Fibroblast of upper back skin (primary cell): ENCODE results near the gene PURA.

Experiments used
- DNase-seq: peaks from one replicate; pipeline ENCODE4 v3.0.0-alpha.2; 2013

Gene PURA

DNA sequence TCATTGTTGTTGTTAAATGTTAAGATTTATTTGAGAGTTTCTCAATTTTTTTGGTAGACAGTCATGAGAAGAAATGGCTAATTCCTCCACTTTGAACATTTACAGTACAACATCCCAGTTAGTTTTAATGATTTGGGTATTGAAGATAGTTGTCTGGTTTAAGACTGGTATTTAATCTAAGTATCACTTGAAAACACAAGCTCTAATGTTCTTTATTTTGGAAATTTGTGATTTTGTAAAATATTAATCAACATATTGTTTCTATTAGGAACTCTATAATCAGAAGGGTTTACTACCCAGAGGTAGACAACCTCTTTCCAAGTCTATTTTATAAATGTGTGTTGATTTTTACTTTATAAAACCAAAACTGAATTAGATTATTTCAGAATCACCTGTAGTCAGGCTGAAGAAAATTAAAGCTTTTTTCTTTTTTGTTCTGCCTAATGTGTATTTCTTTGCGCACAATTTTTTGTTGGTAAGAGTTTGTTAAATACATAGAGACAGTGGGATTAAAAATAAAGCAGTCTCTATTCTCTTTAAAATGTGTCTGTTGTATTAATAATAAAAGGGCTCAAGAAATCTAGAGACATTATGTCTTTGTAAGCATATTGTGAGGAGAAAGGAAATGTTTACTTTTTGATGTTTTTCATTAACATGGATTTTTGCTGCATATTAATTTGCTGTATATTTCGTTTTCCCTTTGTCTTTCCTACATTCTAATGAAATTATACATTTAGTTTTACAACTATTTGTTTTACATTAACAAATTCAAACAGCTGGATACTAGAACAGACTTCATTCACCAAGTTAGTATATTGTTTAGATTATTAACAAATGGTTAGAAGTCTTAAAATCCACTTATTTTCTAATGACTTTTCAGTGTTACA lies 3.9 kb upstream of the PURA start:
- no peak for DNase-seq

DNA sequence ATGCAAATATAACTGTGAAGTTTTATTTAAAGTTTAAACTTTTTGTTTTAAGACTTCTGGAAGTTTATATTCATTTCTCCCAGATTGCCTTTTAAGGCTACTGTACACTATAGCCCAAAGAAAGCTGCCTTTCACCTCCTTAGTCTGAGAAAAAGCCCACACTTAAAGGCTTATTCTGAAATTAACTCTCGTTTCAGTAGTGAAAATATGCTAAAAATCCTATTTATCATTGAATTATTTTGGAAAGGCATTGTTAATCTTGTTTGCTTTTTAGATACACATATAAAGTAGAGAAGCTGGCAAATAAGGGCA lies 3.3 kb upstream of the PURA start:
- DNase-seq, result no peak

DNA sequence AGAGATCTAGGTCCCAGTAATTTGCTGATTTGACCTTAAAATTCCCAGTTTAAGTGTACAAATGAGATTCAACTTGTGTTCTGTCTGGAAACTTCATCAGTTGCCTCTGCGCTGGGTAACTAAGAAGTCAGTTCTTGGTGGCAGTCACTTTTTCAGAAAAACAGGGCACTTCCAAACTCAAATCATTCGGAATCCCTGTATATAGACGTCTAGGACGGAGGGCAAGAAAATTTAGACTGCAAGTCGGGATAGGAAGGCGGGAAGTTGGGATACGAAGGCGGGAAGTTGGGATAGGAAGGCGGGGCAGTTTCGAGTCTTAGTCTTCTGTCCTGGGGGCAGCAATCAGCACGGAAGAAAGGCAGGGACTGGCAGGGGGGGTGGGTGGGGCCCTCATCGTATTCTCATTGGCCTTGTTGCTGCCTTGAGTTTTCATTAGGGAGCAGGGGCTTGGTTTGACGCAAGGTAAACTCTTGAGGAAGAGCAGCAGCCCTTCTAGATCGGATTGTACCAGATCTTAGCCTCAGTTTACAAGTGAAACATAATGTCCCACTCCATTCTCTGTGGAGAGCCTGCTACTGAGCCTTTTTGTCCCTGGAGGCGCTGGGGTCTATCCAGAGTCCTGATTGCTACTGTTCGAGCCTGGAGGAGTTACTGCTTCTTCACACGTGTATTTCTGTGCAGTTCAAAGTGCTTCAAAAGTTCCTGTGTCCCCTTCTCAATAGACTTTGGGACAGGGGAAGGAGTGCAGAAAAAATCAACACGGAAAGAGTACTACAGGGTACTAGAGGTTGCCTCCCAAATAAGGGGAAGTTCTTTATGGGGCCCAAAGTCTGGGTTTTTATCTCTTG lies 2.7 kb upstream of the PURA start:
- no peak for DNase-seq

DNA sequence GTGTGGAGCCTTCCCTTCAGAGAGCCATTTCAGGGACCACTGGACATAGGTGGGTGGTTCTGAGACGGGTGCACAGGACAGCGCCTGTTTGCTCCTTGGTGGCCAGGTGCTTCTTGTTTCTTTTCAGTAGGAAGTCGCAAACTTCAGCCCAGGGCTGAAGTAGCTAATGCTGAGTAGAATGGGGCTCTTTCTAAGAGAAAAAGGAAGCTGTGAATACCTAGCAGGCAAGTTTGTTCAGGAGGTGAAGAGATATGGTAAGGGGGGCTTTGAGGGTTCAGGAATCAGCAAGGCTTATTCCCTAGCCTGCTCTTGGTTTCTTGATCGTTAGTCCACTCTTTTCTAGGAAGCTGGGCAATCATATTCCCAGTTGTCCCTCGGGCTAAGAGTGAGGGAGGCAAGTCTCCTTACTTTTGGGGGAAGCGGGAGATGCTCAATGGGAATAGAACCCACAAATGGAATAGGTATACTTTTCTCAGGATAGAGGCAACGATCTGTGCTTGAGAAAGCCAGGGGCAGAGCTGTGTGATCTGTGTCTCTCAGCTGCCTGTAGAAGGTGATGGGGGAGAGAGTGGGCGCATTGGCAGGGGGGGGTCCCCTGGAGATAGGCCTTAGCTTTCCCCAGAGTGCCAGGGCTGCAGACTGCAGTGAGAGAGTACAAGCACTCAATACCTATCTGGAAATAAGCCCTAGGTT lies 1.9 kb upstream of the PURA start:
- no peak for DNase-seq

DNA sequence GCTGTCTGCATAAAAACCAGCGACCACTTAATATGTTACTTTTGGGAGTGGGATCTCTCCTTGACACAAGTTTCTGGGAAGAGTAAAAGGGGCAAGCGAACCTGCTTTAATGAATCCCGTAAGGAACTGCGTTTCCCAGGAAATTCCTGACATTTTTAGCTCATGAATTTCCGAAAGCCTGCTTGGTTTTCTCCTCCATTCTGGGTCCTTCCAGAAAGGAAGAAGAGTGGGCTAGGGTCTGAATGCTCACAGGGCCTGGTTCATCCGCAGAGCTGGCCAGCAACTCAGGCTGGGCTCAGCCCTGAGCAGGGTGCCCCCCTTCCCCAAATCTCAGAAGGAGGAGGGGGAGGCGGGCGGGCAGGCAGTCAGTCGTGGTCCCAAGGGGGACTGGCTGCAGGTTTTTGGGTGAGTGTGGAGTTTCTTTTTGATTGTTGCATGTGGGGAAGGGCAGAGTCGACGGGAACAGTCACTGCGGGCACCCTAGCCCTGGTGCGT lies 1.2 kb upstream of the PURA start:
- DNase-seq, result peak; percentile 68

DNA sequence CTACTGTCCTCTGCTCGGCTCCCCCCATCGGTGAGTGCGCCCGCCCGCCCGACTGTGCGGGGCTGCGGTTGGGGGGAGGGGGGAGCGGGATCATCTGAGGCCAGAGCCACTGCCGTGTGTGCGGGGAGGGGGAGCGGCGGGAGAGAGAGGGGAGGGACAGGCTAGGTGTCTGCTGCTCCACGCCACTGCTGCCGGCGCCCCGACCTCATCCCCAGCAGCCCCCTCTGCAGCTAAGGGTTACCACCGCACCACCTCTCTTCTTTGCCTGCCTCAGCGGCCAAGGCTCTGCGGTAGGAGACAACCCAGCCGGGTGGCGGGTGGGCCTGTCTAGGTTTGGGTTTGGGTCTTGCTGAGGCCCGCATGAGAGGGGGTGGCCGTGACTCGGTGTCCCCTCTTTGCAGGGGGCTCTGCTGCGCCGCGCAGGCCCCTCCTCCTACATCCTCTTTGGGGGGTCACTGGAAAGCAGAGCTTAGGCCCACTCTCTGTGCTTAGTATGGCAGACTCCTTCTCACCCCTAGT lies 670 bp upstream of the PURA start:
- DNase-seq, result no peak

DNA sequence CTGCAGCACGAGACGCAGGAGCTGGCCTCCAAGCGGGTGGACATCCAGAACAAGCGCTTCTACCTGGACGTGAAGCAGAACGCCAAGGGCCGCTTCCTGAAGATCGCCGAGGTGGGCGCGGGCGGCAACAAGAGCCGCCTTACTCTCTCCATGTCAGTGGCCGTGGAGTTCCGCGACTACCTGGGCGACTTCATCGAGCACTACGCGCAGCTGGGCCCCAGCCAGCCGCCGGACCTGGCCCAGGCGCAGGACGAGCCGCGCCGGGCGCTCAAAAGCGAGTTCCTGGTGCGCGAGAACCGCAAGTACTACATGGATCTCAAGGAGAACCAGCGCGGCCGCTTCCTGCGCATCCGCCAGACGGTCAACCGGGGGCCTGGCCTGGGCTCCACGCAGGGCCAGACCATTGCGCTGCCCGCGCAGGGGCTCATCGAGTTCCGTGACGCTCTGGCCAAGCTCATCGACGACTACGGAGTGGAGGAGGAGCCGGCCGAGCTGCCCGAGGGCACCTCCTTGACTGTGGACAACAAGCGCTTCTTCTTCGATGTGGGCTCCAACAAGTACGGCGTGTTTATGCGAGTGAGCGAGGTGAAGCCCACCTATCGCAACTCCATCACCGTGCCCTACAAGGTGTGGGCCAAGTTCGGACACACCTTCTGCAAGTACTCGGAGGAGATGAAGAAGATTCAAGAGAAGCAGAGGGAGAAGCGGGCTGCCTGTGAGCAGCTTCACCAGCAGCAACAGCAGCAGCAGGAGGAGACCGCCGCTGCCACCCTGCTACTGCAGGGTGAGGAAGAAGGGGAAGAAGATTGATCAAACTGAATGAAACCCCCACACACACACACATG lies 654 bp downstream of the PURA start:
- peak; percentile 22 for DNase-seq

DNA sequence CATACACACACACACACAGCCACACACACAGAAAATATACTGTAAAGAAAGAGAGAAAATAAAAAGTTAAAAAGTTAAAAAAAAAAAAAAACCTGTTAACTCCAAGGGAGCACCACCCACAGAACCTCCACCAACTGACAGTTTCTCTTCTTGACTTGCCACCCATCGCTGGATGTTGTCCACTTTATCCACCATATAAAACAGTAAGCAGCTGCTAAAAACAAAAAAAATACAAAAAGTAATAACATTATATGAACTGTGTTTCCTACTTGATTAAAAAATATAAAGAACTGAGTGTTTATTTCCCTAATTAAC lies 1.2 kb downstream of the PURA start:
- no peak for DNase-seq

DNA sequence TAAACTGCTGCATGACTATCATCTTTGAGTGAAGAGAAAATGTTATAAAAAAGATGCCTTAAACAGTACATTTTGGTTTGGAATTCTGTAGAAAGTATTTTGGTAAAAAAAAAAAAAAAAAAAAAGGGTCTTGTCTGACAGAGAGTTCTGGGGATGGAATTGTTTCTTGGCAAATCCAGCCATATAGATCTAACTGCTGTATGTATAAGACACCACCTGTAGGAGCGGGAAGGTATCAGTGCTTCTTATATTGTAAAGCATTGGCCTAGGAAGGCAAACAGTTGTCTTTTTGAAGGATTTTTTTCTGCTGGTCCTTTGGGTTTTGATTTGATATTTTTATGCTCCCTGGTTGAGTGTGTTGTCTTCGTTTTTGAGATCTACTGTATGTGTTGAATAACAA lies 2.8 kb downstream of the PURA start:
- DNase-seq, result no peak

DNA sequence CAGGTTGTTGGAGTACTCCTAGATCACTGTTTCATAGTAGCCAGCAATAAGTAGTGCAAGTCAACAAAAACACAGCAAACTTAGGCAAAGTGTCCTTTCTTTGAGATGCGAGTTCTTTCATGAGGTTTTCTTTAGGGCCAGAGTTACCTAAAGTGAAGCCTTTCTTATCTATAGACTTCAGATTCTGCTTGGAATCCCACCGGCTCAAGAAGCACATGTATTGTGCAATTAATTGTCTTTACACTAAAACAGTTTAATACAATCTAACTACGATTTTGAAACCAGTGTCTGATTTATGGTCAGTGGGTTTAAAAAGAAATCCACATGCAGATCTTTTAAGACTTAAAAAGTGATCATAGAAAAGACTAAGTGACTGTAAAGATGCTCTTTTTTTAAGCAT lies 3.6 kb downstream of the PURA start:
- DNase-seq, result no peak

DNA sequence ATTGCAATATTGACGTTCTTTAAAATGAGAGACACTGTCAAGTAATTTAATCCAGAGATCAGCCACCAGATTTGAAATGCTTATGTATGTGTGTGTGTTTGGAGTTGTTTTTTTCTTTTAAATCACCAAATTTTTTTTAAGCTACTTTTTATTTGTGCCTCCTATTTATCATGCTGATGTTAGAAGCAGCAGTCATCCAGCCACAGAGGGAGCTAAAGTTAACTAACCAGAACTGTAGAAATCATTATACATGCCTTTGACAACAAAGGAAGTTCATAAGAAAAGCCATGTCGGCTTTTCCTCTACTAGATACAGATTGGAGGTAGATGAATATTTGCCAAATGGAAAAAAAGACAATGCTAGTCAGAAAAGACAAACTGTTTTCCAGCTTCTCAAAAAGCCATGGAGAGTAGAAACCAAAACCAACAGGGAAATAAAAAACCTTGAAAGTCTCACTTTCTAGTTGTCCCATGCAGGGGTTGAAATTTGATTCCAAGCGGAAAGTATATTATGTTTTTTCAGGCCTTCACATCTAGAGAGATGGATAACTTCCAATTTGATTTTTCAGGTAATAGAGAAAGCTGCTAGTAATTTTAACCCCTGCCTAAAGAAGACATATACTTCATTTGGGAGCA lies 4.5 kb downstream of the PURA start:
- DNase-seq, result no peak

DNA sequence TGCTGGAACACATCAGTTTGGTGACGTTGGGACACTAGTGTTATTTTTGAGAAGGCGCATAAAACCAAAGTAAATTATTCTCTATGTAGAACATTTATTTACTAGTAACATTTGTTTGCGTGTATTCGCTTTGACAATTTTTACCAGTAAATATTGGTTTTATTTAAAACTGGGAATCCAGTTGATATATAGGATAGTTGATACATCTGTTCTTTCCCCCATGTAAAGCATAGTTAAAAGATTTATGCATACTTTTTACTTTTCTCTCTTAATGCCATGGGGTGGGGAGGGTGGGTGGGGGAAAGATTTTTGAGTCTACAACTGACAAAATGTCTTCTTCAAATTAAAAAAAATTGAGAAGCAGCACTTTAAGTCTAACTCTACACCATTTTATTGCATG lies 11.7 kb downstream of the PURA start, which contains the start of gene IGIP:
Gene IGIP (plus strand): TSS at position 301 of the 400 bp plus-strand sequence. CDS start 2,540 bp downstream, outside the sequence.
- no peak for DNase-seq

DNA sequence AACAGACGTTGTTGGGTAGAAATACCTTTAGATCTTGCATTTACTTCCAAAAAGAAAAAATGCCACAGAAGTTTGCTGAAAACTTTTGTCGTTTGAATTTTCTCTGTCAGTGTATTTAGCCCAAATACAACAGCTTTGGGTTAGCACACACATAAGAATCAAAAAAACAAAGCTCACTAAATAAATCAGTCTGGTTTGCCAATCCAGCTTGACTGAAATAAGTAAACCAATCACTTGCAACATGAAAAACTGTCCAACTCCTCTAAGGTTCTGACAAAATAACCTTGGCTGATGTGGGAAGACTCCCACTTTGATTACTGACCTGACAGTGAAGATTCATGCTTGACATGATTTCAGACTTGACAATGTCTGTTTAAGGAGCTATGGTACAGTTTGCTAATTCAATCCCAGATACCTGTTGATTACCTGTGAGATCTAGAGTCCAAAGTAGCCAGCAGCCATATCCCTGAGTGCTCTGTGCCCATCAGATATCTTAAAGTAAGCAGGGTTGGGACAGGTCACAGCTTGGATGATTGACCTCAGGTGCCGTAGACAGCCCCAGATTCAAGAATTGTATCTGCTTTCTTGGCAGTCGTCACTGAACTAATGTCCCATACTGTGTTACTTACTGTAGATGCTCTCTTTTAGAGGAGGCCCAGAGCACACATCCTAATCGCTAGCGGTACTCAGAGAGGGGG lies 12.6 kb downstream of the PURA start:
- DNase-seq, result no peak

DNA sequence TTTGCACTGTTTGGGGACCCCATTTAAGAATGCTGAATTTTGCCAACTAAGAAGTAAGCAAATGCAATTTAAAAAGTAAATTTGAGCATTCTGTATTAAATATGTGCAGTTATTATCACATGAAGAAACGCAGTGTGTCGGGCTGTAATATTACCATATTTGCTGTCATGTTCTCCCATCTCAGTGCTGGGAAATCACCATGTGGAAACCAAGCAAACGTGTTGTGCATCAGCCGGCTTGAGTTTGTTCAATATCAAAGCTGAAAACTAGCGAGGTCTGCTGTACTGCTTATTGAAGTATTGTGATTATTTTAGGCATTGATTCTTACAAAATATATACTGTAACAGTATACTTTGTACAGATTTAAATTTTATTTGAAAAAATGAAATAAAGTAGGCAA lies 14.5 kb downstream of the PURA start:
- DNase-seq, result no peak

DNA sequence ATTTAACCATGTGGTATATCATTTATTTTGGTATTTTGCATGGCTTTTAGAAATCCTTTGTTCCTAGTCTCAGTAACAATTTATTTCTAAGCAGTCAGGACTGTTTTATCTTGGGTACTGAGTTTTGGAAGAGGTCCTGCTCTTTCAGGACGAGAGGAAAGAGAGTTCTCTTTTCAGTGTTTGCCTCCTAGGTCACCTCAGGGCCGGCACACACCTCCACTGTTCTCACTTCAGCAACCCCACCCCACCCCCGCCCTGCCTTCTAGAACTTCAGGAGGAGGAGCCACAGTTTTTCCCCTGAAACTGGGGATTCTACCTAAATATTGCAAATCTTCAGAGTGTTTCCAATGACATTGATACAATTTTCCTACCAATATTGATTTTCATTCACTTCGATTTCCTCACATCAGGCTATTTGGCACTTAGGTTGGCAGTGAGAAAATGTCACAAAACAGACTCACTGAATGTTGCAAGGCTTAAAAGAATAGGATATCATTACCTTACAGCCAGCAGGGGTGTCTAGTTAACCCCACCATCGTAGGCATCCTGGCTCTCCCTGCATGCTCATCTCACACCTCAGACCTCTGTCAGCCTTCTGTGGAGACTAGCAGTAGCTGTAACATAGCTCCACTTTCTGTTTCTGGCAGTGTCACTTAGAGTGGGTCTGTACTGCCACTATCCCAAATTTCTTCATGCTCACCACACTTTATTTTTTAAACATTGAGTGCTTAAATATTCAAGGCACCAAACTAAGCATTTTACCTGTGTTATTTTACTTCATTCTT lies 17.2 kb downstream of the PURA start:
- DNase-seq, result no peak

DNA sequence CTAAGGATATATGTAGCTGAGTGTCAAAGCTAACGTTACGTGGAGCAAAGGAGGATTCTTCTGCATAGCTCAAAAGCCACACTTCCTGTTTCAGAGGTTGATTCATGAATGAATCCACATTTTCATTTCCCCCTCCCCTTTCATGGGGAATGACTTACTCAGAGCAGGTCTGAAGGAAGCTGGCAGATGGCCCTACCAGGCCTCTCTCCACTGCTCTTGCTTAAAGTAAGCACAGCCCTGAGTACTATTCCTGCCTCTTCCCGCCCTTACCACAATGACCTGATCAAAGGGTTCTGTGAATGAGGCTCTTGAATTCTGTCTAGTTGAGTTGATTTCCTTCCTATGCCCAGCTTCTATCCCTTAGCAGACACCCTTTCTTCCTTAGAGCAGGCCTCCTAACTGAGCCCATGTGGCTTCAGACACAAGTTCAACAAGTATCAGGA lies 18.1 kb downstream of the PURA start:
- peak; percentile 97 for DNase-seq

DNA sequence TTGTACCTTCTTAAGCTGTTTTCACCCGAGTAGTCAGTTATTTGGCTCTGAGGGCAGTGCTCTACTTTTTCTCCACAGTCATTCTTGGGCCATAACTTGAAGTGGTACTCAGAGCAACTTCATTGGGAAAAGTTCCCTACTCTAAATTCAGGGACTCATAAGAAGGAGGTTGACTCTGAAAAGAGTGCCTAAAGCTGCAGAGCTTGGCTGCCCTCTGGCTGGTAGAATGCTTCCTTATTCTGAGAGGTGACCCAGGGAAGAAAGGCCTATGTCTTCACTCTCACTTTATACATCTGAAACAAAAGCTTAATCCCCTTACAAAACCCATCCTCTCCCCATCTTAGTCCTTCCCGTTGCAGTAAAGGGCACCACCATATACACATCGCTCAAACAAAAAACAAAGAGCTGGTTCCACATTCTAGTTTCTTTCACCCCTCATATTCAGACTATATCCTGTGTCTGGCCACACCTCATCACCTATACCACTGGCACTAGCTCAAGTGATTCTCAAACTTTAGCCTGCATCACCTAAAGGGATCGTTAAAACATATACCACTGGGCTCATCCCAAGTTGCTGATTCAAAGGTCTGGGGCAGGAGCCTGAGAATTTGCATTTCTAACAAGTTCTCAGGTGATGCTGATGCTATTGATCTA lies 19.7 kb downstream of the PURA start:
- no peak for DNase-seq

DNA sequence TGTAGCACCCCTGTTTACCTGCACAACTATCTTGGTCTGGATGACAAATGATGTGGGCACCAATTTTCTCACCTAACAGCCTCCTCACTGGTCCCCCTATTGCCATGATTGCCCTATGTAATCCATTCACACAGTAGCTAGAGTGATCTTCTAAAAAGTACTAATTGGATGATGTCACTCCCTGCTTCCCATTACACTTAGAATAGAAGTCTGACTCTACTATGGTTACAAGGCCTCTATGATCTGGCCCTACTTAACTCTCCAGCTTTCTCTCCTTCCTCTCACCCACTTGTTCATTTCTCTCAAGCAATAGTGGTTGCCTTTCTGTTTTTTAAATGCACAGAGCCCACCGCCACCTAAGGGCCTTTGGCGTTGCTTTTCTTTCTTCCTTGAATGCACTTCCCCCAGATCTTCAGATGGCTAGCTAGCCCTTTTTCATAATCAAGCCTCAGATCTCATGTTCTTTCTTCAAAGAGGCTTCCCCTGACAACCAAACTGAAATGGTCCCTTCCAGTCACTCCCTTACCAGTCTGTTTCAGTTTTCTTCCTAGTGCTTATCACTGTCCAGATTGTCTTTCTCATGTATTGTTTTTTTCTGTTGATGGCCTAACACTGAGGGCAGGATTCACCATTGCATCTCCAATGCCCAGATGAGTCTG lies 20.5 kb downstream of the PURA start:
- no peak for DNase-seq

DNA sequence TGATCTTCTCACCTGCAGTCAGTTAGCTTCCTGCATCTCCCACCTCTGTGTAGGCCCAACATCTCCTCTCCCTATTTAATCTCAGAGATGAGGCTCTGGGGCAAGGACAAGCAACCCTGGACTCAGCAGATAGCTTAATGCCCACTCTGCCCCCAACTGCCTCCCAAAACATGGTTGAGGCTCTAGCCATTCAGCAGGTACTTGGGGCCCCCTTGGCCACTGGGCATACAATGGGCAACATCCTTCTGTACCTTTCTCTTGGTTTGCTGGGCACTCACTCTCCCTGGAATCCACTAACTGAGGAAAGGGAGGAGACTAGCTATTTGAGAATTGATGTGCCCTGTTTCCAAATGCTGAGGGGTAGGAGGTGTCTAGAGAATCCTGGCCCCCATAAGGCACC lies 21.2 kb downstream of the PURA start:
- DNase-seq, result no peak
